GM12874 (cell line): Measurements from ENCODE around the gene IFTAP.
A peak's percentile ranks its signal among the peaks of the same experiment; 100 is the strongest.

Source experiments
- CTCF ChIP-seq: IDR thresholded peaks from 2 replicates; pipeline ENCODE4 v1.5.1; 2011; ENCODE audit warnings: low read depth, mild to moderate bottlenecking, control low read depth, low read length, moderate library complexity; ENCODE audit not compliant: insufficient read depth

IFTAP gene

GRCh38 chr11:36617543-36618362 is 23.5 kb downstream of the IFTAP start:
- no peak for TF ChIP-seq CTCF

GRCh38 chr11:36618363-36619047 is 24.2 kb downstream of the IFTAP start:
- no peak for TF ChIP-seq CTCF

- no peak for TF ChIP-seq CTCF
These were observed 25.2 kb downstream of the IFTAP start for GRCh38 chr11:36619502-36619901.

- TF ChIP-seq CTCF: no peak
These were observed 25.9 kb downstream of the IFTAP start for GRCh38 chr11:36620246-36620645.

GRCh38 chr11:36622431-36623136 is 28.3 kb downstream of the IFTAP start:
- TF ChIP-seq CTCF: peak; percentile 13; the same call in 1 of the 2 replicates

GRCh38 chr11:36623494-36623893 is 29.2 kb downstream of the IFTAP start:
- TF ChIP-seq CTCF: no peak

- no peak for TF ChIP-seq CTCF
These were observed 32.7 kb downstream of the IFTAP start for GRCh38 chr11:36627006-36627405.
